Nephron progenitor cell (in vitro differentiated cells): ENCODE results near the gene CCDC188.
A peak's percentile ranks its signal among the peaks of the same experiment; 100 is the strongest.

Source experiments
- DNase-seq: peaks from one replicate; pipeline ENCODE4 v3.0.0; 2021
- H3K27ac Mint-ChIP-seq: 2 replicates; pipeline ENCODE4 v1.8.0; 2021; ENCODE audit warnings: mild to moderate bottlenecking, moderate library complexity, mixed read lengths
- H3K27me3 Mint-ChIP-seq: 2 replicates; pipeline ENCODE4 v1.8.0; 2021; ENCODE audit warnings: mild to moderate bottlenecking, low read depth, mixed read lengths; ENCODE audit not compliant: poor library complexity
- H3K36me3 Mint-ChIP-seq: 2 replicates; pipeline ENCODE4 v1.8.0; 2021; ENCODE audit warnings: low read depth, mixed read lengths
- H3K4me1 Mint-ChIP-seq: 2 replicates; pipeline ENCODE4 v1.8.0; 2021; ENCODE audit warnings: mixed read lengths
- H3K4me3 Mint-ChIP-seq: 2 replicates; pipeline ENCODE4 v1.8.0; 2021; ENCODE audit warnings: mild to moderate bottlenecking, moderate library complexity, mixed read lengths
- H3K9me3 Mint-ChIP-seq: 2 replicates; pipeline ENCODE4 v1.8.0; 2021; ENCODE audit warnings: mild to moderate bottlenecking, moderate library complexity, mixed read lengths
- TF ChIP-seq, protein P1 (sequence below): fragments of 200-600 bp; sonication (generic); IDR thresholded peaks from 2 replicates; pipeline ENCODE4 v1.5.0; 2021; ENCODE audit warnings: antibody characterized with exemption

CCDC188 gene

GRCh38 chr22:20191803-20192202, 40.9 kb upstream of the CCDC188 start:
- no peak for DNase-seq
- H3K27me3 Mint-ChIP-seq: peaks cover 28% of the 10 kb centered on the region
- H3K27ac Mint-ChIP-seq: no peak overlapping the region
- H3K36me3 Mint-ChIP-seq: no peaks in the 10 kb centered on the region
- TF ChIP-seq, protein P1, sequence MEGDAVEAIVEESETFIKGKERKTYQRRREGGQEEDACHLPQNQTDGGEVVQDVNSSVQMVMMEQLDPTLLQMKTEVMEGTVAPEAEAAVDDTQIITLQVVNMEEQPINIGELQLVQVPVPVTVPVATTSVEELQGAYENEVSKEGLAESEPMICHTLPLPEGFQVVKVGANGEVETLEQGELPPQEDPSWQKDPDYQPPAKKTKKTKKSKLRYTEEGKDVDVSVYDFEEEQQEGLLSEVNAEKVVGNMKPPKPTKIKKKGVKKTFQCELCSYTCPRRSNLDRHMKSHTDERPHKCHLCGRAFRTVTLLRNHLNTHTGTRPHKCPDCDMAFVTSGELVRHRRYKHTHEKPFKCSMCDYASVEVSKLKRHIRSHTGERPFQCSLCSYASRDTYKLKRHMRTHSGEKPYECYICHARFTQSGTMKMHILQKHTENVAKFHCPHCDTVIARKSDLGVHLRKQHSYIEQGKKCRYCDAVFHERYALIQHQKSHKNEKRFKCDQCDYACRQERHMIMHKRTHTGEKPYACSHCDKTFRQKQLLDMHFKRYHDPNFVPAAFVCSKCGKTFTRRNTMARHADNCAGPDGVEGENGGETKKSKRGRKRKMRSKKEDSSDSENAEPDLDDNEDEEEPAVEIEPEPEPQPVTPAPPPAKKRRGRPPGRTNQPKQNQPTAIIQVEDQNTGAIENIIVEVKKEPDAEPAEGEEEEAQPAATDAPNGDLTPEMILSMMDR: no peak
- H3K4me1 Mint-ChIP-seq: peaks cover 5% of the 10 kb centered on the region
- no peak overlapping the region for H3K4me3 Mint-ChIP-seq
- H3K9me3 Mint-ChIP-seq: no peaks in the 10 kb centered on the region

- TF ChIP-seq, protein P1: no peak
- DNase-seq: no peak
- Mint-ChIP-seq H3K27me3 (peaks cover 30% of the 10 kb centered on the region), H3K4me3 (no peak overlapping the region), H3K27ac (no peak overlapping the region), H3K9me3 (no peaks in the 10 kb centered on the region), H3K4me1 (no peaks in the 10 kb centered on the region), H3K36me3 (no peaks in the 10 kb centered on the region)
Measured at GRCh38 chr22:20191000-20191515, 40.2 kb upstream of the CCDC188 start.

GRCh38 chr22:20188567-20188877, 37.7 kb upstream of the CCDC188 start:
- TF ChIP-seq, protein P1: no peak
- H3K9me3 Mint-ChIP-seq: no peaks in the 10 kb centered on the region
- no peaks in the 10 kb centered on the region for H3K4me1 Mint-ChIP-seq
- H3K27ac Mint-ChIP-seq: no peak overlapping the region
- peaks cover 40% of the 10 kb centered on the region for H3K27me3 Mint-ChIP-seq
- H3K4me3 Mint-ChIP-seq: no peak overlapping the region
- DNase-seq: no peak
- H3K36me3 Mint-ChIP-seq: no peaks in the 10 kb centered on the region

DNA sequence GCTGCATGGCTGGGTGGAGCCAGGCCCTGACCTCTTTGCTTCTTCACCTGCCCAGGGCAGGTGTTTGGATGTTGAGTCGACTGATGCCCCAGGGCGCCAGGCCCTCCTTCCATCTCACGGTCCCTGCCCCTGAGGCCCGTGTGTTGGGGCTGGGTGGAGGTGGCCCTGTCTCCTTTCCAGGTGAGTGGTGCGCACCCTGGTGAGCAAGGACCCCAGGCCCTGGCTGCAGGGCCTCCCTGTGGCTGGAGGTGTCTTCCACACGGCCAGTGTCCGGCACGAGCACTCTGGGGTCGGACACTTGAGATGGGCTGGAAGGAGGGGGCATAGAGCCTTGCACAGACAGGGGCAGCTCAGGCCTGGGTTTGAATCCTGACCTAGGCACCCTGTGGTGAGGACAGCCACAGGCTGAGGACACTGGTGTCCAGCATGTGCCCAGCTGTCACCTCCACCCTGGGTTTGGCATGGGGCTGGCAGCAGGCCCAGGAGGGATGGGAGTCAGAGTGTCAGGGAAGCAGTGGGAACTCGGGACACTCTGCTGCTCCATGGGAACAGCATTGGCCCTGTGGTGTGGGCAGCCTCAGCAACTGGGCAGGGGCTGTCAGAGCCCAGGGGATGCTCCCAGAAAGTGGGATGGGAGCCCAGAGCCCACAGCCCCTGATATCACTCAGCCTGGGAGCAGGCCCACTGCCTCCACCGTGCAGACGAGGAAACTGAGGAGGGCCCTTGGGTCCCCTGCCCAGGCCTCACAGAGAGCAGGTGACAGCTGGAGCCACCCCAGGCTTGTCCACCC, 37.1 kb upstream of the CCDC188 start:
- Mint-ChIP-seq H3K36me3 (no peaks in the 10 kb centered on the region), H3K27ac (no peak overlapping the region), H3K4me3 (no peak overlapping the region), H3K4me1 (peaks cover 2% of the 10 kb centered on the region), H3K9me3 (no peaks in the 10 kb centered on the region), H3K27me3 (peaks cover 43% of the 10 kb centered on the region)
- no peak for DNase-seq
- TF ChIP-seq, protein P1: no peak

DNA sequence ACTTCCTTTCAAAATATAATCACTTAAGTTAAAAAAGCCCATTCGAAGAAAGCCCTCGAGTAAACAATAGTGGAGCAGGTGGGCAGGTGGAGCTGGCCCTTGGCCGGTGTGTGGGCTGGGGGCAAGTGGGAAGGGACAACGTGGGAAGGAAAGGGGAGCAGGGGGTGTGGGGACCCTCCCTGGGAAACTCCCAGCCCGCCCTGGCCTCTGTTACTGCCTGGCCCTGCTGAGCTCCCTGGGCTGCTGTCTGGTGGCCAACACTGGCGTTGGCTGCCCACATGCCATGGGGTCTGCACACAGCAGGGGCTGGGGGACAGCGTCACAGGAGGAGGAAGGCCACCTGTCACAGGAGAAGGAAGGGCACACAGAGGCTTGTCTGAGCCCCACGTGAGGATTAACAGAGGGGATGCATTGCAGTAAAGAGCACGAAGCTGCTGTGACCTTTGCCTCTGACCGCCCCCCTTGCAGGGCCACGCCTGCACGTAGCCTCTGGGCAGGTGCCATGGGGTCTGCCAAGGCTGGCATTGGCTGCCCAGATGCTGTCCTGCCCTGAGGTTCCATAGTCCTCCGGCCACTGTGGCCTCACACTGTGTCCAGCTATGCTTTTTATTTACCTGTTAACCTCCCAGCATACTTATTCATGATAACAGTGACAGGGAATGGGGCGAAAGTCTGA, 36.2 kb upstream of the CCDC188 start:
- Mint-ChIP-seq H3K4me1 (peaks cover 5% of the 10 kb centered on the region), H3K36me3 (no peaks in the 10 kb centered on the region), H3K27me3 (peaks cover 43% of the 10 kb centered on the region), H3K4me3 (no peak overlapping the region), H3K9me3 (no peaks in the 10 kb centered on the region), H3K27ac (no peak overlapping the region)
- TF ChIP-seq, protein P1: peak; percentile 3
- DNase-seq: no peak
